ENCODE measurements around the gene EVPL.
"Not testable (repeated sequence)": the region's sequence is repeated elsewhere in the genome, so short reads cannot be mapped to it uniquely, and the experiment has no call there.

Gene EVPL
- 0 to 0.75 (median 0.30) reads per million in 9 experiments for total RNA-seq

- ATAC-seq (replicated peaks) (no peak), DNase-seq (no peak)
- no peaks in the 10 kb centered on the region for H3K36me3 Mint-ChIP-seq (ENCODE audit: insufficient read depth)
- H3K4me3 Mint-ChIP-seq, result no peak within 1 kb of the TSS
- no peaks in the 10 kb centered on the region for H3K9me3 Mint-ChIP-seq
- H3K27me3 Mint-ChIP-seq, result no peaks in the 10 kb centered on the region
- peak within 1 kb of the TSS in 1 of 2 donors; percentile 19 for H3K27ac Mint-ChIP-seq
- H3K4me1 Mint-ChIP-seq (ENCODE audit: low read depth in 2 of 2), result peaks cover 8 to 13% of the 10 kb centered on the region in 2 donors
These were observed at the start of gene EVPL for GRCh38 chr17:76027159-76027839. EVPL (minus strand) TSS chr17:76027306; CDS start chr17:76027198, 108 bp downstream.

DNA sequence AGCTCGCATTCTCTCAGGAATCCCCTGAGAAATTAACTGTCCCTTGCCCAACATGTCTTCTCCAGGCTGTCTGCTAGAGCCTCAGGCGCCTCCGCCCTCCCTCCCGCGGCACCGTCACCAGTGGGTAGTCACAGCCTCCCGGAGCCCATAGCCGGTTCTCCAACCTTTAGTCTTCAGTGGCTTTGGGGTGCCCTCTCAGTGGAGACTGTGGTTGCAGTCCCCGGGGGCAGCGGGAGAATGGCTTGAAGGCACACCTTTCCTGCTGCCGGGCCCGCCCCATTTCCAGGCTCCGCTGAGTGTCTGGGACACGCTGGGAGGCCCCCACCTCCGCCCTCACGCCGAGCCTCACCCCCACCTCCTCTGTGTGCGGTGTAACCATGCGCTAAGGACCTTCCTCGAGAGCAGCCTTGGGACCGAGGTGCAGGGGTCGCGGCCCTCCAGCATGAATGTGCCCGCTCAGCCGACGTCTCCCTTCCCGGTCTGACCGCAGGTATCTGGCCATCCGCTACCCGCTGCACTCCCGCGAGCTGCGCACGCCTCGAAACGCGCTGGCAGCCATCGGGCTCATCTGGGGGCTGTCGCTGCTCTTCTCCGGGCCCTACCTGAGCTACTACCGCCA lies 49.1 kb upstream of the EVPL start:
- ATAC-seq (replicated peaks) (no peak), DNase-seq (no peak)
- H3K27me3 Mint-ChIP-seq, result peaks cover 25 to 44% of the 10 kb centered on the region in 2 donors
- peaks cover 4% of the 10 kb centered on the region for H3K36me3 Mint-ChIP-seq (ENCODE audit: insufficient read depth)
- no peak overlapping the region for H3K27ac Mint-ChIP-seq
- peak overlapping the region; percentile 74 to 75 for H3K4me3 Mint-ChIP-seq
- no peaks in the 10 kb centered on the region for H3K9me3 Mint-ChIP-seq
- H3K4me1 Mint-ChIP-seq (ENCODE audit: low read depth in 2 of 2), result peaks cover 26 to 36% of the 10 kb centered on the region in 2 donors

GRCh38 chr17:76075364-76076145 lies 48.4 kb upstream of the EVPL start:
- Mint-ChIP-seq H3K4me3 (peak overlapping the region; percentile 65 to 74), H3K9me3 (no peaks in the 10 kb centered on the region), H3K27me3 (peaks cover 25 to 44% of the 10 kb centered on the region in 2 donors), H3K36me3 (ENCODE audit: insufficient read depth) (peaks cover 5% of the 10 kb centered on the region), H3K4me1 (ENCODE audit: low read depth in 2 of 2) (peaks cover 32 to 38% of the 10 kb centered on the region in 2 donors), H3K27ac (no peak overlapping the region)
- ATAC-seq (replicated peaks), result no peak
- DNase-seq, result no peak

DNA sequence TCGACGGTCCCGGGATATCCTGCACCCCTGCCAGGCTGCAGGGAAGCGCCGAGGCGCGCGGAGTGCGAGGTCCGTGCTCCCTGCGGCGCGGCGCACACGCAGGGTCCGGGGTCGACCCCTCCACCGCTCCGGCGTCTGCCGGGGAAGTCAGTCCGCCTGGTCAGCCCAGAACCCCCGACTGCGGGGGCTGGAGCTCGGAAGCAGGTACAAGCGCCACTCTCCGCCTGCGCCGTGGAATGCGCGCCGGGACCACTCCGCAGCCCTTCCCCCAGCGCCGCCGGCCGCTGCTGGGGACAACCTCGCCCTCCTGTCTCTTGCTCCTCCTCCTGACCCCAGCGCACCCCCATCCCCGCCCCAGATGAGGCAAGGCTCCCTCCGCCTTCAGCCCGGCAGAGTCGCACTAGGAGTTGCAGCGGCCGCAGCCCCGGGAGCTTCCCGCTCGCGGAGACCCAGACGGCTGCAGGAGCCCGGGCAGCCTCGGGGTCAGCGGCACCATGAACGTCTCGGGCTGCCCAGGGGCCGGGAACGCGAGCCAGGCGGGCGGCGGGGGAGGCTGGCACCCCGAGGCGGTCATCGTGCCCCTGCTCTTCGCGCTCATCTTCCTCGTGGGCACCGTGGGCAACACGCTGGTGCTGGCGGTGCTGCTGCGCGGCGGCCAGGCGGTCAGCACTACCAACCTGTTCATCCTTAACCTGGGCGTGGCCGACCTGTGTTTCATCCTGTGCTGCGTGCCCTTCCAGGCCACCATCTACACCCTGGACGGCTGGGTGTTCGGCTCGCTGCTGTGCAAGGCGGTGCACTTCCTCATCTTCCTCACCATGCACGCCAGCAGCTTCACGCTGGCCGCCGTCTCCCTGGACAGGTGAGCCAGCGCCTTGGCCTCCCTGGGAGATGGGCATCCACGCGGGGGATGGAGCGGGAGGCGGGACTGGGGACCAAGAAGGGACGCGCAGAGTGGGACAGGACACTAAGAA lies 47.6 kb upstream of the EVPL start, which contains the start of gene GALR2:
GALR2 (plus strand) TSS at position 392 of the 974 bp plus-strand sequence; CDS start at position 495, 103 bp downstream.
- ATAC-seq (replicated peaks), result no peak
- no peak for DNase-seq
- H3K4me1 Mint-ChIP-seq (ENCODE audit: low read depth in 2 of 2), result peaks cover 39 to 45% of the 10 kb centered on the region in 2 donors
- H3K9me3 Mint-ChIP-seq, result no peaks in the 10 kb centered on the region
- H3K27me3 Mint-ChIP-seq, result peaks cover 25 to 44% of the 10 kb centered on the region in 2 donors
- H3K4me3 Mint-ChIP-seq, result peak within 1 kb of the TSS; percentile 65 to 74
- H3K27ac Mint-ChIP-seq, result no peak within 1 kb of the TSS
- H3K36me3 Mint-ChIP-seq (ENCODE audit: insufficient read depth), result peaks cover 14% of the 10 kb centered on the region

GRCh38 chr17:76072148-76072858 lies 45.2 kb upstream of the EVPL start, which contains the start of gene SRP68:
SRP68 (minus strand) TSS chr17:76072517; CDS start chr17:76072491, 26 bp downstream.
- H3K9me3 Mint-ChIP-seq, result no peaks in the 10 kb centered on the region
- H3K4me3 Mint-ChIP-seq, result peak within 1 kb of the TSS; percentile 95 to 97
- H3K27ac Mint-ChIP-seq, result peak within 1 kb of the TSS; percentile 97 to 98
- peaks cover 24 to 29% of the 10 kb centered on the region in 2 donors for H3K27me3 Mint-ChIP-seq
- peaks cover 31% of the 10 kb centered on the region for H3K36me3 Mint-ChIP-seq (ENCODE audit: insufficient read depth)
- DNase-seq (peak; percentile 68 to 75 (median 70)), ATAC-seq (replicated peaks) (peak; percentile 88)
- peaks cover 33 to 35% of the 10 kb centered on the region in 2 donors for H3K4me1 Mint-ChIP-seq (ENCODE audit: low read depth in 2 of 2)

DNA sequence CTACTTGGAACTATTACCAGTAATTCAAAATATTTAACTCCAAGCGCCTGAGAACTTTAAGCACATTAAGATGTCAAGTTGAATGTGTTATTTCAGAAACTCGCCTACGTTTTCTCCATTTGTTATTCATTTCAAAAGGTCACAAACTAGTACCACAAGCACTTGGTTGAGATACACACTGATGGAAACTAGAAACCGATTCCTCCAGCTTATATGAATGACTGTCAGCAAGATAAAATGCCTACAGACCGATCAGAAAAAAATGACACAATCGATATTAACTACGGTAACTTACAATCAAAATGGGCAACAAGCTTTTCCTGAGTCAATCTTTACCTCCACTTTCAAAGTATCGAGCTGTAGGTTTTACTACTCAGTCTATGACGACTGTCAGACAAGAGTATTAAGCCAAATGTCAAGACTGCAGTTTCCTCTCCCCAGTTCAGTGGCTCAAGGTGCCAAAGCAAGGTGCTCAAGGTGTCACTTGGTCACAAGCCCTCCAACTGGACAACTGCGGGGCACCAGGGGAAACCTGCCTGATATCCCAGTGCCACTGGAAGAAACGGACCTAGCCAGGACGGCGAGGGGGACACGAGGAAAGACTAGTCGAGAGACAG lies 44.5 kb upstream of the EVPL start:
- Mint-ChIP-seq H3K4me3 (peak overlapping the region; percentile 95 to 97), H3K36me3 (ENCODE audit: insufficient read depth) (peaks cover 38% of the 10 kb centered on the region), H3K4me1 (ENCODE audit: low read depth in 2 of 2) (peaks cover 29 to 32% of the 10 kb centered on the region in 2 donors), H3K9me3 (no peaks in the 10 kb centered on the region), H3K27ac (peak overlapping the region; percentile 97 to 98), H3K27me3 (peaks cover 17 to 22% of the 10 kb centered on the region in 2 donors)
- ATAC-seq (replicated peaks) (peak; percentile 17), DNase-seq (no peak)

DNA sequence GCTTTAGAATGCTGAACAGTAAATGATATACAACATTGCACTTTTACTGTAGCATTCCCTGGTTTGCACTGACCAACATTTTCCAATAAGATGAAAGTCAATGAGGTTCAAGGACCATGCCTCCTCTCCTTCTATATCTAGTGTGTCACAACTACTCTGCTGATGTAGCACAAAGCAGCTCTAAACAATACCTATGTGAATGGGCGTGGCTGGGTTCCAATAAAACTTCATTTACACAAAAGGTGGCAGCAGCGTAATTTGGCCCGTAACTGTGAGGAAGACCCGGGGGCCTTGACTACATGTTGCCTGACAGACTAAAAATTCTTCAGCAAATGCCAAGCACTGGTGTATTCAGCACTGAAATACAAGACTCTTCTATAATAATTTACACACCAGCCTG lies 38.7 kb upstream of the EVPL start:
- no peak overlapping the region for H3K4me3 Mint-ChIP-seq
- peaks cover 90% of the 10 kb centered on the region for H3K36me3 Mint-ChIP-seq (ENCODE audit: insufficient read depth)
- no peaks in the 10 kb centered on the region for H3K27me3 Mint-ChIP-seq
- DNase-seq, result no peak
- no peak overlapping the region for H3K27ac Mint-ChIP-seq
- ATAC-seq (replicated peaks), result no peak
- H3K9me3 Mint-ChIP-seq, result no peaks in the 10 kb centered on the region
- peaks cover 19 to 22% of the 10 kb centered on the region in 2 donors for H3K4me1 Mint-ChIP-seq (ENCODE audit: low read depth in 2 of 2)

DNA sequence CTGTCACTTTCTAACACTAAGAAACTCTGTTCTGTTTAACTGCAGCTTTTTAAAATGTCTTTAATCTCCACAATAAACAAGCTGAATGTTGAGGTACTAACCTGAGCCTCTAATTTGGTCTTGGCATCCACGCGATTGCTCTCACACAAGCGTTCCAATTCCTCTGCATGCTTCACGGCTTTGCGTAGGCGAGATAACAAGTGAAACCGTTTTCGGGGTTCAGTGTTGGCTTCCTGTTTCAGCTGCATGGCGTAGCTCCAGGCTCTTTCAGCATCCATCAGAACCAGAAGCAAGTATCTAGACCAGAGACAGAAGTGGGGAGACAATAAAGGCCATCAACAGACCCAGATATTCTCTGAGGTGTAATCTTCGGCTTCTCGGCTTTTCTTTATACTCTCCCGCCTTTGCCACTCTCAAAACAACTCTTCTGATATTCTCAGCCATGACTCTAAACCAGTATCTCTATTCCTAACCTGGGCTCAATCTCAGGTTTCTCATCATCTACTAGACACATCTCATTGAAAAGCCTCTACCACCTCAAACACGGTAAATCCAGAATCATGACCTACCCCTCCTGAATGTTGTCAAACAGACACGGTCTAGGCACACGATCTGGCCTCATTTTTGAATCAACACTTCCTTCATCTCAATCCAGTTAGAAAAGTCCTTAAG lies 36.9 kb upstream of the EVPL start:
- ATAC-seq (replicated peaks) (peak; percentile 71), DNase-seq (no peak)
- H3K27ac Mint-ChIP-seq, result peak overlapping the region; percentile 76 to 93
- H3K36me3 Mint-ChIP-seq (ENCODE audit: insufficient read depth), result peaks cover 95% of the 10 kb centered on the region
- peak overlapping the region; percentile 24 to 50 for H3K4me3 Mint-ChIP-seq
- peaks cover 10 to 13% of the 10 kb centered on the region in 2 donors for H3K4me1 Mint-ChIP-seq (ENCODE audit: low read depth in 2 of 2)
- no peaks in the 10 kb centered on the region for H3K9me3 Mint-ChIP-seq
- H3K27me3 Mint-ChIP-seq, result no peaks in the 10 kb centered on the region

DNA sequence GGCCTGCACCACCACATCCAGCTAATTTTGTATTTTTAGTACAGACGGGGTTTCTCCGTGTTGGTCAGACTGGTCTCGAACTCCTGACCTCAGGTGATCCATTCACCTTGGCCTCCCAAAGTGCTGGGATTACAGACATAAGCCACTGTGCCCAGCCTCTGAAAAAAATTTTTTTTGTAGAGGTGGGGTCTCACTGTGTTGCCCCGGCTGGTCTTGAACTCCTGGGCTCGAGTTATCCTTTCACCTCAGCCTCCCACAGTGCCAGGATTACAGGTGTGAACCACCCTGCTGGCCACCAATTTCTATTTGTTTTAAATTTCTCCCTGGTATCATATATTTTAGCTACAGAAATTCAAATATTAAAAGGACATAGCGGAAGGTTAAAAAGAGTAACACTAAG lies 31.2 kb upstream of the EVPL start:
- H3K27ac Mint-ChIP-seq; H3K4me3 Mint-ChIP-seq; H3K4me1 Mint-ChIP-seq (ENCODE audit: low read depth in 2 of 2); ATAC-seq (replicated peaks); DNase-seq; H3K27me3 Mint-ChIP-seq; H3K9me3 Mint-ChIP-seq: not testable (repeated sequence)
- peaks cover 93% of the 10 kb centered on the region for H3K36me3 Mint-ChIP-seq (ENCODE audit: insufficient read depth)

DNA sequence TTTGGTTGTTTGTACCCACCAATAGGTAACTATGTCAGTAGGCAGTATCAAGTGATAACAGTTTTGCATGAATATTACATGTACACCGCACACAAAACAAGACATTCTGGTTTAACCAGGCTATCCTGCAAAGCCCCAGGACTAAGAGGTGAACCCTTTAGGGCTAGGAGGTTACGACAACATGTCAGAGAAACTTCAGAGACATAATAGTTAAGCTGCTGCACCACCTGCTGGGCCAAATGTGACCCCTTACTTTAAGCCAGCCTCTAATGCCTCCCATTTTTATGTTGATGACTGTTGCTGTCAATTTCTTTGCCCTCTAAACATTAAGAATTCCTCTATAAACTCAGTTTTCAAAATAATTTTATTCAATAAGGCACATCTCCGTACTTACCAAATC lies 29.8 kb upstream of the EVPL start:
- DNase-seq (no peak), ATAC-seq (replicated peaks) (no peak)
- Mint-ChIP-seq H3K27ac (peak overlapping the region in 1 of 2 donors; percentile 52), H3K27me3 (no peaks in the 10 kb centered on the region), H3K4me3 (no peak overlapping the region), H3K36me3 (ENCODE audit: insufficient read depth) (peaks cover 90% of the 10 kb centered on the region), H3K4me1 (ENCODE audit: low read depth in 2 of 2) (peaks cover 0 to 3% of the 10 kb centered on the region in 2 donors), H3K9me3 (no peaks in the 10 kb centered on the region)

DNA sequence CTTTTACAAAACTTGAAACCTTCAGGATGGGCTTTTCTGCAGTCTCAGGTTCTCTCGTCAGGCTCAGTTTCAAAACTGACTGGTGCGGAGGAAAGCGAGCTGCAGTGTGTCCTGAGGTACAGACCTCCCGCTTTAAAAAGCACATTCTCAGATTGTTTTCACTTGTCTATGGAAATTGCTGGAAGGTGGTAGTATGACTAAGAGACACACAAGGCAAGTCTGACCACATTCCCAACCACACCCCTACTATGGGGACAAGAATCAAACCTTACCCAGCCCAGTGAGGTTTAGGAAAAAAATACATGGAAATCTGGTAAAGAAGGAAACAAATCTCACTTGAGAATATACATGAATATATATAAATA lies 27.0 kb upstream of the EVPL start:
- Mint-ChIP-seq H3K36me3 (ENCODE audit: insufficient read depth) (peaks cover 84% of the 10 kb centered on the region), H3K27ac (no peak overlapping the region), H3K4me1 (ENCODE audit: low read depth in 2 of 2) (peaks cover 5 to 15% of the 10 kb centered on the region in 2 donors), H3K4me3 (no peak overlapping the region), H3K9me3 (no peaks in the 10 kb centered on the region), H3K27me3 (no peaks in the 10 kb centered on the region)
- no peak for DNase-seq
- no peak for ATAC-seq (replicated peaks)

Data from effector memory CD8-positive, alpha-beta T cell (primary cell).